Measurements from ENCODE around the gene KIRREL3. TPM values are rescaled to one million over a fixed set of nuclear protein-coding genes. Genes with fewer than 3 reads are reported as not detected.

Gene KIRREL3
- total RNA-seq, 1 donor from 2014 or later: not detected

- no peaks in the 10 kb centered on the region for H3K36me3 Mint-ChIP-seq (ENCODE audit: low read depth)
- intact Hi-C loops (cut with micrococcal nuclease): no loop called here
- H3K4me1 Mint-ChIP-seq: no peaks in the 10 kb centered on the region
- no peak overlapping the region for H3K4me3 Mint-ChIP-seq
- H3K27me3 Mint-ChIP-seq: peaks cover 7% of the 10 kb centered on the region
- H3K27ac Mint-ChIP-seq: no peak overlapping the region
- no peaks in the 10 kb centered on the region for H3K9me3 Mint-ChIP-seq
- DNase-seq: no peak
Measured at GRCh38 chr11:126615845-126616244, 384.7 kb downstream of the KIRREL3 start.

GRCh38 chr11:126613272-126613671, 387.3 kb downstream of the KIRREL3 start:
- Mint-ChIP-seq H3K27me3 (peaks cover 3% of the 10 kb centered on the region), H3K27ac (no peak overlapping the region), H3K36me3 (ENCODE audit: low read depth) (no peaks in the 10 kb centered on the region), H3K9me3 (no peaks in the 10 kb centered on the region), H3K4me1 (no peaks in the 10 kb centered on the region), H3K4me3 (no peak overlapping the region)
- no peak for DNase-seq
- intact Hi-C loops (cut with micrococcal nuclease): no loop called here

DNA sequence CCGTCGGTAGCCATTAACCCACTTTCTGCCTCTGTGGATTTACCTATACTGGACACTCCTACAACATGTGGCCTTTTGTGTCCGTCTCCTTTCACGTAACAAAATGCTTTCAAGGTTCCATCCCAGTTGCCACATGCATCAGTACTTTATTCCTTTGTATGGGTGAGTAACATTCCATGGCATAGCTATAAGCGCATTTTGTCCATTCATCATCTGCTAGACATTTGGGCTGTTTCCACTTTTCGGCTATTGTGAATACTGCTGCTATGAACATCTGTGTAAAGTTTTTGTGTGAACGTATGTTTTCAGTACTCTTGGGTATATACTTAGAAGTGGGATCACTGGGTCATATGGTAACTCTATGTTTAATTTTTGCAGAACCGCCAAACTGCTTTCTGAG, 387.9 kb downstream of the KIRREL3 start:
- peaks cover 3% of the 10 kb centered on the region for H3K27me3 Mint-ChIP-seq
- no peaks in the 10 kb centered on the region for H3K36me3 Mint-ChIP-seq (ENCODE audit: low read depth)
- H3K4me1 Mint-ChIP-seq: no peaks in the 10 kb centered on the region
- H3K27ac Mint-ChIP-seq: no peak overlapping the region
- no peak overlapping the region for H3K4me3 Mint-ChIP-seq
- DNase-seq: no peak
- no peaks in the 10 kb centered on the region for H3K9me3 Mint-ChIP-seq
- intact Hi-C loops (cut with micrococcal nuclease): no loop called here

DNA sequence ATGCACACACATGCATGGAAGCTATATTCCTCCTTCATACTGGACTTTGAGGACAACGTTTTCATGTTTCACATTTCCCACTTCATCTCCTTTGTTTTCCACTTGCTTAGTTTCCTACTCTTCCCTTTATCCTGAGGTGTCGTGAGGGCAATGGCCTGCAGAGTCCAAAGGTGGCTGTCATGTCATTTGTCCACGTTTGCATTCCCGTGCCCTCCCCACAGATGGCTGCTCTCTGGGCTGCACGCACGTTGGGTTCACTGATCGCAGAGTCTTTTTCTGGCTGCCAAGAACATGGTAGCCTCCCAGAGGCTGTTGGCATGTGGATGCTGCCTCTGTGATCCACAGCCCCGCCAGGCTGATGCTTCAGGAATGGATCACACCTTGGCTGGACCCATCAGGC, 389.1 kb downstream of the KIRREL3 start:
- H3K36me3 Mint-ChIP-seq (ENCODE audit: low read depth): no peaks in the 10 kb centered on the region
- DNase-seq: no peak
- H3K27me3 Mint-ChIP-seq: peaks cover 3% of the 10 kb centered on the region
- no peaks in the 10 kb centered on the region for H3K9me3 Mint-ChIP-seq
- intact Hi-C loops (cut with micrococcal nuclease): no loop called here
- no peaks in the 10 kb centered on the region for H3K4me1 Mint-ChIP-seq
- no peak overlapping the region for H3K27ac Mint-ChIP-seq
- no peak overlapping the region for H3K4me3 Mint-ChIP-seq

DNA sequence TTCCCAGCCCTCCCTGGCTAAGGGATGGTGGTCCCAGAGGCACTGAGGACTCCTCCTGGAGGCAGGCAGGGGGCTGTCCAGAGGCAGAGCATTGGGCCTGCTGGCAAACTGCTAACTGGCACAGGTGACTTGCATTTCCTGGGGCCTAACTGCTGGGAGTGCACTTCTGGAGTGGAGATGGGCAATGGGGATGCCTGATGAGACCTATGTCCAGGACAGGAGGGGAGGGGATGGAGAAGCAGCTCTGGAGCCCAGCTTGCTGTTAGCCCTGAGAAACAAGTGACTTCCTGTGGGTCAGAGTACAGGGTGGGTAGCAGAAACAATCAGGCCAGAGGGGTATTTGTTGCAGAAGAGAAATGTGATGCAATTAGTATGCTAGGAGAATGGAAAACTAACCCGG, 391.9 kb downstream of the KIRREL3 start:
- Mint-ChIP-seq H3K27ac (no peak overlapping the region), H3K36me3 (ENCODE audit: low read depth) (no peaks in the 10 kb centered on the region), H3K27me3 (no peaks in the 10 kb centered on the region), H3K9me3 (no peaks in the 10 kb centered on the region), H3K4me1 (no peaks in the 10 kb centered on the region), H3K4me3 (no peak overlapping the region)
- no peak for DNase-seq
- intact Hi-C loops (cut with micrococcal nuclease): no loop called here

- Mint-ChIP-seq H3K27ac (no peak overlapping the region), H3K4me3 (no peak overlapping the region), H3K36me3 (ENCODE audit: low read depth) (no peaks in the 10 kb centered on the region), H3K27me3 (no peaks in the 10 kb centered on the region), H3K9me3 (no peaks in the 10 kb centered on the region), H3K4me1 (no peaks in the 10 kb centered on the region)
- no peak for DNase-seq
- intact Hi-C loops (cut with micrococcal nuclease): no loop called here
Measured at GRCh38 chr11:126607776-126608541, 392.6 kb downstream of the KIRREL3 start.

DNA sequence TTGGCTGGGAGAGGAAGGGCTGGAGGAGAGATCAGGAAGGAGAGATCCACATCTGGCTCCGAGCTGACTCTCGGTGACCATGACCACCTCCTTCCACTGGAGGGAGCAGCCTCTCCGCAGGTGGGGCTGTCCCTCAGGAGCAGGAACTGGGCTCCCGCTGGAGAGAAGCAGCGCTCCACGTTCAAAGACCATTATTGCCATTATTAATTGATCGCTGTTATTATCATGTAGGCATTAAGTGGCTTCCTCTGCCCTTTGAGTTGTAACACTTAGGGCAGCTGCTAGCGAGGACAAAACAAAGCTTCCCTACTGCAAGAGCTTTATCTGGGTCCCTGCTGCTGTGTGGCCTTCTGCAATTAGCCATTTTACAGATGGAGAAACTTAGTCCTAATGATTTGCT, 393.2 kb downstream of the KIRREL3 start:
- H3K36me3 Mint-ChIP-seq (ENCODE audit: low read depth): no peaks in the 10 kb centered on the region
- no peak overlapping the region for H3K4me3 Mint-ChIP-seq
- H3K4me1 Mint-ChIP-seq: no peaks in the 10 kb centered on the region
- no peaks in the 10 kb centered on the region for H3K9me3 Mint-ChIP-seq
- no peaks in the 10 kb centered on the region for H3K27me3 Mint-ChIP-seq
- DNase-seq: peak; percentile 58
- intact Hi-C loops (cut with micrococcal nuclease): no loop called here
- H3K27ac Mint-ChIP-seq: no peak overlapping the region

GRCh38 chr11:126606484-126606883, 394.1 kb downstream of the KIRREL3 start:
- DNase-seq: no peak
- Mint-ChIP-seq H3K4me3 (no peak overlapping the region), H3K27ac (no peak overlapping the region), H3K4me1 (no peaks in the 10 kb centered on the region), H3K36me3 (ENCODE audit: low read depth) (no peaks in the 10 kb centered on the region), H3K27me3 (peaks cover 4% of the 10 kb centered on the region), H3K9me3 (no peaks in the 10 kb centered on the region)
- intact Hi-C loops (cut with micrococcal nuclease): no loop called here

GRCh38 chr11:126604461-126604860, 396.1 kb downstream of the KIRREL3 start:
- intact Hi-C loops (cut with micrococcal nuclease): no loop called here
- no peaks in the 10 kb centered on the region for H3K9me3 Mint-ChIP-seq
- no peak overlapping the region for H3K27ac Mint-ChIP-seq
- H3K27me3 Mint-ChIP-seq: peaks cover 11% of the 10 kb centered on the region
- H3K4me3 Mint-ChIP-seq: no peak overlapping the region
- no peaks in the 10 kb centered on the region for H3K4me1 Mint-ChIP-seq
- no peaks in the 10 kb centered on the region for H3K36me3 Mint-ChIP-seq (ENCODE audit: low read depth)
- DNase-seq: no peak

- H3K27ac Mint-ChIP-seq: no peak overlapping the region
- intact Hi-C loops (cut with micrococcal nuclease): no loop called here
- H3K27me3 Mint-ChIP-seq: peaks cover 11% of the 10 kb centered on the region
- no peaks in the 10 kb centered on the region for H3K9me3 Mint-ChIP-seq
- no peak overlapping the region for H3K4me3 Mint-ChIP-seq
- H3K36me3 Mint-ChIP-seq (ENCODE audit: low read depth): no peaks in the 10 kb centered on the region
- no peak for DNase-seq
- H3K4me1 Mint-ChIP-seq: no peaks in the 10 kb centered on the region
Measured at GRCh38 chr11:126603486-126603885, 397.1 kb downstream of the KIRREL3 start.

DNA sequence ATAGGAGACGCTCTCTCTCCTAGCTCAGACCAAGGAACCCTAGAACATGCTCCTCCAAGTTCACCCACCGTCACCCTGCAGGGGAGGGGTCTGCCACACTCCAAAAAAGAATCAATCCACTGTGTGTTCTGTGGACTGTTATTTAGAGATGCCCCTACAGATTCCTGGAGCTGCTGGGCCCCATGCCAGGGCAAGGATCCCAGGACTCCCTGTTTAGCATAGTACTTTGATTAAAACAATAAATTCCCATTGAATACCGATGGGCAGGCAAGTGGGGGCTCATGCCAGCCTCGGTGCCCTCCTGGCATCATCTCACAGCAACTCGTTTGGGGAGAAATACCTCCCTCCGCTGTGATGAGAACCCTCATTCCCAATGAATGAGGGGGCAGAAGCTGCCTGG, 397.6 kb downstream of the KIRREL3 start:
- H3K4me3 Mint-ChIP-seq: no peak overlapping the region
- no peaks in the 10 kb centered on the region for H3K36me3 Mint-ChIP-seq (ENCODE audit: low read depth)
- H3K27ac Mint-ChIP-seq: no peak overlapping the region
- no peak for DNase-seq
- H3K27me3 Mint-ChIP-seq: peaks cover 11% of the 10 kb centered on the region
- intact Hi-C loops (cut with micrococcal nuclease): no loop called here
- no peaks in the 10 kb centered on the region for H3K9me3 Mint-ChIP-seq
- no peaks in the 10 kb centered on the region for H3K4me1 Mint-ChIP-seq

- Mint-ChIP-seq H3K4me1 (no peaks in the 10 kb centered on the region), H3K4me3 (no peak overlapping the region), H3K9me3 (no peaks in the 10 kb centered on the region), H3K27ac (no peak overlapping the region), H3K36me3 (ENCODE audit: low read depth) (no peaks in the 10 kb centered on the region), H3K27me3 (peaks cover 11% of the 10 kb centered on the region)
- DNase-seq: no peak
- intact Hi-C loops (cut with micrococcal nuclease): no loop called here
Measured at GRCh38 chr11:126602349-126602940, 398.1 kb downstream of the KIRREL3 start.

DNA sequence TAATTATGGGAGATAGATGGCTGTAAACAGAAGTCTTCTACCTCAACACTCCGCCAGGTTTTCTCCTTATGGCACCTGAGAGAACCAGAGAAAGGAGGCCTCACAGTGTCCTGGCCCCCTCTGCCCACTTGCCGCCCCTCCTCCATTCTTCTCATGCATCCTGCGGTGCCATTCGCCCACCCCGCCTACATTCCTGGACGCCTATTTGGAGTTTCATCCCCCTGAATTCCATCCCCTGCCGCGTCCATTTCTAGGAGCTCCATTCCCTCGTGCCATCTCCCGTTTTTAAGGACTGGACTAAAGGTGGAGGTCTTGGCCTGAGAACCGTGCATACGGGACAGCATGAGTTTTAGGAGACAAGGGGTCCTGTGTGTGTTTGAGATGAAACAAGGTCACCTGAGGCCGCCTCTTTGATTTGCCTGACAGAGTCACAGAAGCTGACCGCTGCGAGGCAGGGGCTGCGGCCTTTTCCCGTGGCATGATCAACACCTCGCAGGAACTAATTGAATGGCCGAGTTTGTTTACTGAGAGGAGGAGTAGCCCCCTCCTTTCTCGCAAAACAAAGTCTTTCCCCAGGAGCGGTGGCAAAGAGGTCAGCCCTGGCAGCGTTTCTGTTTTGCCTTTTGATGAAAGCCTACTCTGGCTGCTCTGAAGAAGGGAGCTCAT, 398.9 kb downstream of the KIRREL3 start:
- Mint-ChIP-seq H3K27me3 (peaks cover 11% of the 10 kb centered on the region), H3K9me3 (no peaks in the 10 kb centered on the region), H3K36me3 (ENCODE audit: low read depth) (no peaks in the 10 kb centered on the region), H3K27ac (no peak overlapping the region), H3K4me1 (no peaks in the 10 kb centered on the region), H3K4me3 (no peak overlapping the region)
- intact Hi-C loops (cut with micrococcal nuclease): no loop called here
- no peak for DNase-seq

- intact Hi-C loops (cut with micrococcal nuclease): no loop called here
- Mint-ChIP-seq H3K9me3 (no peaks in the 10 kb centered on the region), H3K36me3 (ENCODE audit: low read depth) (no peaks in the 10 kb centered on the region), H3K27me3 (peaks cover 11% of the 10 kb centered on the region), H3K4me1 (no peaks in the 10 kb centered on the region), H3K4me3 (no peak overlapping the region), H3K27ac (no peak overlapping the region)
- DNase-seq: no peak
Measured at GRCh38 chr11:126601136-126601535, 399.4 kb downstream of the KIRREL3 start.

Measured in activated CD4-positive, alpha-beta T cell treated with anti-CD3 and anti-CD28 coated beads, Interleukin-2, amount 10 ng/mL, durations not matched to agents 24 days and 14 days (primary cell).